ENCODE measurements around the gene TTYH3.

TTYH3 gene

DNA sequence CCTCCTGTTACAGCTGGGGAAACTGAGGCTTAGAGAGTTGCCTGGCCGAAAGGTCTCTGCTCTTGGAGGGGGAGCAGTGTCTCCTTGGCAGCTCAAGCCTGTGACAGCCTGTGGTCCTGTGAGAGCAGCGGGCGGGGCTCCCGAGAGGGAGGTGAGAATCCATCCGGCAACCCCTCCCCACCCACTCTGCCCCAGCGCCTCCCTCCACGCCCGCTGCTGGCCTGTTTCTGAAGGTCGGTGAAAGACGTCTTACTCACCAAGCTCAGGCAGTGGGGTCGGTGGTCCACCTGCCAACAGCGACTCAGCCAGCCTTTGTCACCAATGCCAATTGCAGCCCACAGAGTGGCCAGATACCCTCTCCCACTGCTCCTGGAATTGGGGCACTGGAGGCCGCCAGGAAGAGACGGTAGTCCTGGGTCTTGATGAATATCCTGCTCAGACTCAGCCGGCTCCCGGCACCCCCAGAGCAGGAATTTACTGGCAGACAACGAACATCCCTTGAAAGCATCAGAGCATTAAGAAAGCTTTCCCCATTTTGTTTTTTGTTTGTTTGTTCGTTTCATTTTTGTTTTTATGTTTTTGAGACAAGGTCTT lies 7.4 kb upstream of the TTYH3 start:
- Mint-ChIP-seq H3K9me3 (no peaks in the 10 kb centered on the region), H3K4me3 (no peak overlapping the region), H3K27ac (peak overlapping the region; percentile 71 to 93 (median 90)), H3K27me3 (ENCODE audit: low read depth) (no peaks in the 10 kb centered on the region), H3K4me1 (peaks cover 50% of the 10 kb centered on the region), H3K36me3 (ENCODE audit: low read depth) (no peaks in the 10 kb centered on the region)
- TF ChIP-seq, protein P1, sequence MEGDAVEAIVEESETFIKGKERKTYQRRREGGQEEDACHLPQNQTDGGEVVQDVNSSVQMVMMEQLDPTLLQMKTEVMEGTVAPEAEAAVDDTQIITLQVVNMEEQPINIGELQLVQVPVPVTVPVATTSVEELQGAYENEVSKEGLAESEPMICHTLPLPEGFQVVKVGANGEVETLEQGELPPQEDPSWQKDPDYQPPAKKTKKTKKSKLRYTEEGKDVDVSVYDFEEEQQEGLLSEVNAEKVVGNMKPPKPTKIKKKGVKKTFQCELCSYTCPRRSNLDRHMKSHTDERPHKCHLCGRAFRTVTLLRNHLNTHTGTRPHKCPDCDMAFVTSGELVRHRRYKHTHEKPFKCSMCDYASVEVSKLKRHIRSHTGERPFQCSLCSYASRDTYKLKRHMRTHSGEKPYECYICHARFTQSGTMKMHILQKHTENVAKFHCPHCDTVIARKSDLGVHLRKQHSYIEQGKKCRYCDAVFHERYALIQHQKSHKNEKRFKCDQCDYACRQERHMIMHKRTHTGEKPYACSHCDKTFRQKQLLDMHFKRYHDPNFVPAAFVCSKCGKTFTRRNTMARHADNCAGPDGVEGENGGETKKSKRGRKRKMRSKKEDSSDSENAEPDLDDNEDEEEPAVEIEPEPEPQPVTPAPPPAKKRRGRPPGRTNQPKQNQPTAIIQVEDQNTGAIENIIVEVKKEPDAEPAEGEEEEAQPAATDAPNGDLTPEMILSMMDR (IDR thresholded peaks at IDR 0.05; ENCODE audit: unreplicated experiment in 3 of 3): no peak

DNA sequence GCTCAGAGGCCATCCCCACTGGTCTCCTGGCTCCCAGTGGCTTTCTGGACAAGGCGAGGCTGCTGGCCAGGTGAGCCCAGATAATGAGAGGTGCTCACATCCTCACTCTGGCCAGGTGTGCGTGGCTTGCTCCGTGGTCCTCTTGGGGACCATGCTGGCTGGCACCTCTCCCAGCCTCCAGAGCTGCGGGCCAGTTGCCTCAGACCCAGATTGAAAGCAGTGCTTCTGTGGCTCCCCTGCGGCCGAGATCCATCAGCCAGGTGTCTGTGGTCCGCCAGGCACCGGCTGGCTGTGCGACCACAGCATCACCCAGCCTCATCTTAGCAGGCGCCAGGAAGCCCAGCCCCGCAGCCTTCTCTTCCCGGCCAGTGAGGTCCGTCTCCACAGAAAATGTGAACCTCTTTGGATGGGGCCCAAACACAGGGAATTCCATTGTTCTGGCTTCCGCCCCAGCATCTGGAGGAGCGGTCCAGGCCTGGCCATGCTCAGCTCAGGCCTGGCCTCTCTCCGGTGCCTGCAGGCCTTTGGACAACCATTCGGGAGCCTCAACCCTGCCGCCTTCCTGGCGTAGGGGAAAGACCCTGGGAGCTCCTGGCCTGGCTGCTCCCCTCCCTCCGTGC lies 5.2 kb upstream of the TTYH3 start:
- no peaks in the 10 kb centered on the region for H3K9me3 Mint-ChIP-seq
- H3K4me3 Mint-ChIP-seq: no peak overlapping the region
- H3K4me1 Mint-ChIP-seq: peaks cover 36% of the 10 kb centered on the region
- no peaks in the 10 kb centered on the region for H3K36me3 Mint-ChIP-seq (ENCODE audit: low read depth)
- TF ChIP-seq, protein P1 (IDR thresholded peaks at IDR 0.05; ENCODE audit: unreplicated experiment in 3 of 3): no peak
- H3K27me3 Mint-ChIP-seq (ENCODE audit: low read depth): no peaks in the 10 kb centered on the region
- peak overlapping the region; percentile 50 to 95 (median 89) for H3K27ac Mint-ChIP-seq

DNA sequence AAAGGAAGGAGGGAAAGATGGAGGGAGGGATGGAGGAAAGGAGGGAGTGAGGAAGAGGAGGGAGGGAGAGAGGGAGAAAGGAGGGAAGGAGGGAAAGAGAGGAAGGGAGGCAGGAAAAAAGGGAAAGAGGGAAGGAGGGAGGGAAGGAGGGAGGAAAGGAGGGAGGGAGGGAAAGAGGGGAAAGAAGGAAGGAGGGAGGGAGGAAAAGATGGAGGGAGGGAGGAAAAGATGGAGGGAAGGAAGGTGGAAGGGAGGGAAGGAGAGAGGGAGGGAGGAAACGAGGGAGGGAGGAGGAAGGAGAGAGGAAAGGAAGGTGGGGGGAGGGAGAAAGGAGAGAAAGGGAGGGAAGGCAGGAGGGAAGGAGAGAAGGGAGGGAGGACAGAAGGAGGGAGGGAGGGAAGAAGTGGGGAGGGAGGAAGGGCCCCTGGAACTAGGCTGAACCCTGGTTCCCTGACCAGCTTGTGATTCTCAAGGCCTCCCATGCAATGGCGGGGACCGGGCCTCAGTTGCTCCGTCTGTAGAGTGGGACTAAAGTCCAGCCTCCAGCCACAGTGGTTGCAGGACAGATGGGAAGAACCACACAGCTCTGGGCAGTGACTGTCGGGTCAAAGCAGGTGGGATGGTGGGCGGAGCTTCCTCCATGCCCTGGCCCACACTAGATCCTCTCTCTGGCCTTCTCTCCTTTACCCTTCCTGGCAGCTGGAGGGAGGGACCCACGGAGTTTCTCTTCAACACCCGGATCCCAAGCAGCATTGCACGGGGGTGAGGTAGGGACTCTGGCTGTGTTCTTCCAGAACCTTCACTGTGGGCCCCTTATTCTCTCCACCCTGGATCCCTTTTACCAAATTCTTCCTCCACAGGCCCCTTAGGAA lies 4.3 kb upstream of the TTYH3 start:
- Mint-ChIP-seq H3K4me3 (no peak overlapping the region), H3K36me3 (ENCODE audit: low read depth) (no peaks in the 10 kb centered on the region), H3K27me3 (ENCODE audit: low read depth) (no peaks in the 10 kb centered on the region), H3K27ac (peak overlapping the region; percentile 74 to 95 (median 89)), H3K9me3 (no peaks in the 10 kb centered on the region), H3K4me1 (peaks cover 28% of the 10 kb centered on the region)
- TF ChIP-seq, protein P1 (IDR thresholded peaks at IDR 0.05; ENCODE audit: unreplicated experiment in 3 of 3): no peak

DNA sequence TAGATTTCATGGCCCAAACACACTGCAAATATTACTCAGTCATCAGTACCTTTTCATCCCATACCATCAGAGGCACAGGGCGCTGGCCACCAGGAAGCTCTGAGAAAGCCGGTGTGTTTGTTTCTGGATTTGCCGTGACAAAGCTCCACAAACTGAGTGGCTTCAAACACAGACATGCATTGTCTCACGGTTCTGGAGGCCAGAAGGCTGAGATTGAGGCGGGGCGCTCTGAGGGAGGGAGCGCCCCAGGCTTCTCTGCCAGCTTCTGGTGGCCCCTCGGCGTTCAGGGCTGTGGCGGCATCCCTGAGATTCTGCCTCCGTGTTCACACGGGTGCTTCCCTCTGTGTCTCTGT lies 3.7 kb upstream of the TTYH3 start:
- Mint-ChIP-seq H3K4me3 (no peak overlapping the region), H3K4me1 (peaks cover 28% of the 10 kb centered on the region), H3K36me3 (ENCODE audit: low read depth) (no peaks in the 10 kb centered on the region), H3K27ac (peak overlapping the region; percentile 74 to 92 (median 85)), H3K27me3 (ENCODE audit: low read depth) (no peaks in the 10 kb centered on the region), H3K9me3 (no peaks in the 10 kb centered on the region)
- TF ChIP-seq, protein P1 (IDR thresholded peaks at IDR 0.05; ENCODE audit: unreplicated experiment in 3 of 3): no peak

DNA sequence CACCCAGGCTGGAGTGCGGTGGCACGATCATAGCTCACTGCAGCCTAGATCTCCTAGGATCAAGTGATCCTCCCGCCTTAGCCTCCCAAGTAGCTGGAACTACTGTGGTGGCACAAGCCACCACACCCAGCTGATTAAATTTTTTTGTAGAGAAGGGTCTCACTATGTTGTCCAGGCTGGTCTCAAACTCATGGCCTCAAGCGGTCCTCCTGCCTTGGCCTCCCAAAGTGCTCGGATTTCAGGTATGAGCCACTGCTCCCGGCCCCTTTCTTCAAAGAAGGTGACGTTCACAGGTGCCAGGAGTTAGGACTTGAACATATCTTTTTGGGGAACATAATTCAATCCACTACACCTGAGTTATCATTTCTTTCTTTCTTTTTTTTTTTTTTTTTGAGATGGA lies 2.9 kb upstream of the TTYH3 start:
- TF ChIP-seq, protein P1 (IDR thresholded peaks at IDR 0.05; ENCODE audit: unreplicated experiment in 3 of 3): no peak
- Mint-ChIP-seq H3K27me3 (ENCODE audit: low read depth) (no peaks in the 10 kb centered on the region), H3K27ac (peak overlapping the region in 1 of 3 experiments; percentile 85), H3K36me3 (ENCODE audit: low read depth) (no peaks in the 10 kb centered on the region), H3K4me1 (peaks cover 32% of the 10 kb centered on the region), H3K9me3 (no peaks in the 10 kb centered on the region), H3K4me3 (no peak overlapping the region)
